Suprapubic skin (tissue), 4 donors: ENCODE data around the gene SEMA4A.

Source experiments
- EP300 ChIP-seq: sonication (generic); formaldehyde crosslinking; IDR thresholded peaks from one replicate; pipeline ENCODE4 v1.6.1; 2017; ENCODE audit warnings: antibody characterized with exemption
- POLR2A ChIP-seq, 2 donors: fragments of 450-650 bp; IDR thresholded peaks; one replicate each; pipeline ENCODE4 v1.6.1; 2017; ENCODE audit warnings: antibody characterized with exemption in 2 of 2, mild to moderate bottlenecking in 2 of 2, moderate library complexity in 2 of 2
- POLR2AphosphoS5 ChIP-seq, 3 donors: sonication (generic); formaldehyde crosslinking; IDR thresholded peaks; one replicate each; pipeline ENCODE4 v1.6.1; 2017; ENCODE audit warnings: antibody characterized with exemption in 3 of 3
- TF ChIP-seq, protein P1 (sequence below), 2 donors: fragments of 200-600 bp in 1 of 2; fragments of 450-650 bp in 1 of 2; sonication (generic) in 1 of 2; IDR thresholded peaks; one replicate each; pipeline ENCODE4 v1.5.1; 2016 to 2019; ENCODE audit warnings: antibody characterized with exemption in 2 of 2, mild to moderate bottlenecking in 1 of 2, moderate library complexity in 1 of 2

DNA sequence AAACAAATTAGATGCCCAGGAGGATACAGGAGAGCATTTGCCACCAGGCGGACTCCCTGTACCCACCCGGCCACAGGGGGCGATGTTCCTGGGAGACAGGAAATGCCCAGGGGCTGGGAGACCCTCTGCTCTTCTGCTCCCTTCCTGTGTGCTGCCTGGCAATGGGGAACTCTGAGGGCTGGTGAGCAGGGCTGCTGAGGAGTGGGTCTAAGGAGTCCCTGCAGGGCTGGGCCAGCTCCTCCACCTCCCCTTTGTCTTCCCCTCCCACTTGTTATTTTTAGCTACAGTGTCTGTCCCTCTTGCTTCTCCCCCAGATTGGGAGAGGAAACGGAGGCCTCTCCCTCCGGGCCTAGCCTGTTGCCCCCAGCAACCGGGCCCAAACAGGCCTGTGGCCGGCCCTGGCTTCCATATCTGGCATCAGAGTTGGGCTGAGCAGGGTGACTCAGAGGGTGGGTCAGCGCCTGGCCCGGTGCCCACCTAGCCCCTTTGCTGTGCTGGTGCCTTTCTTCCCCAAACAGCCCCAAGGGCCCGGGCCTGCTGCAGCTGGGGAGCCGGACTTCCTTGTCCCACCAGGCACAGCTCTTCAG is 27.2 kb upstream of the SEMA4A start:
- TF ChIP-seq, protein P1, sequence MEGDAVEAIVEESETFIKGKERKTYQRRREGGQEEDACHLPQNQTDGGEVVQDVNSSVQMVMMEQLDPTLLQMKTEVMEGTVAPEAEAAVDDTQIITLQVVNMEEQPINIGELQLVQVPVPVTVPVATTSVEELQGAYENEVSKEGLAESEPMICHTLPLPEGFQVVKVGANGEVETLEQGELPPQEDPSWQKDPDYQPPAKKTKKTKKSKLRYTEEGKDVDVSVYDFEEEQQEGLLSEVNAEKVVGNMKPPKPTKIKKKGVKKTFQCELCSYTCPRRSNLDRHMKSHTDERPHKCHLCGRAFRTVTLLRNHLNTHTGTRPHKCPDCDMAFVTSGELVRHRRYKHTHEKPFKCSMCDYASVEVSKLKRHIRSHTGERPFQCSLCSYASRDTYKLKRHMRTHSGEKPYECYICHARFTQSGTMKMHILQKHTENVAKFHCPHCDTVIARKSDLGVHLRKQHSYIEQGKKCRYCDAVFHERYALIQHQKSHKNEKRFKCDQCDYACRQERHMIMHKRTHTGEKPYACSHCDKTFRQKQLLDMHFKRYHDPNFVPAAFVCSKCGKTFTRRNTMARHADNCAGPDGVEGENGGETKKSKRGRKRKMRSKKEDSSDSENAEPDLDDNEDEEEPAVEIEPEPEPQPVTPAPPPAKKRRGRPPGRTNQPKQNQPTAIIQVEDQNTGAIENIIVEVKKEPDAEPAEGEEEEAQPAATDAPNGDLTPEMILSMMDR (IDR thresholded peaks at IDR 0.05): peak in 1 of 2 donors; percentile 22
- TF ChIP-seq POLR2A (IDR thresholded peaks at IDR 0.05) (no peak), EP300 (no peak), POLR2AphosphoS5 (IDR thresholded peaks at IDR 0.05) (peak in 2 of 3 donors; percentile 25 to 87)
